Progenitor cell of endocrine pancreas (in vitro differentiated cells): Measurements from ENCODE around the gene AOX1. TPM values are rescaled to one million over a fixed set of nuclear protein-coding genes. Genes with fewer than 3 reads are reported as not detected.

Experiments used
- DNase-seq: peaks from one replicate; pipeline ENCODE4 v3.0.0; 2021; ENCODE audit warnings: low spot score; ENCODE audit not compliant: unreplicated experiment
- H3K27ac Mint-ChIP-seq: 2 replicates; pipeline ENCODE4 v1.8.0; 2021; ENCODE audit warnings: mild to moderate bottlenecking, moderate library complexity, mixed read lengths
- H3K27me3 Mint-ChIP-seq: 2 replicates; pipeline ENCODE4 v1.8.0; 2021; ENCODE audit warnings: mixed read lengths
- H3K36me3 Mint-ChIP-seq: 2 replicates; pipeline ENCODE4 v1.8.0; 2022; ENCODE audit warnings: mixed read lengths; ENCODE audit not compliant: insufficient read depth
- H3K4me1 Mint-ChIP-seq: 2 replicates; pipeline ENCODE4 v1.8.0; 2021; ENCODE audit warnings: low read depth, mixed read lengths
- H3K4me3 Mint-ChIP-seq: 2 replicates; pipeline ENCODE4 v1.8.0; 2021; ENCODE audit warnings: low read depth, mild to moderate bottlenecking, moderate library complexity, mixed read lengths
- H3K9me3 Mint-ChIP-seq: 2 replicates; pipeline ENCODE4 v1.8.0; 2021; ENCODE audit warnings: low read depth, mixed read lengths
- CTCF ChIP-seq: fragments of 200-600 bp; sonication (generic); IDR thresholded peaks from one replicate; pipeline ENCODE4 v1.5.0; 2021; ENCODE audit warnings: antibody characterized with exemption, mild to moderate bottlenecking; ENCODE audit not compliant: unreplicated experiment
- total RNA-seq: library from RNA; stranded (reverse); gene quantifications from 2 replicates; pipeline ENCODE4 v1.2.1, GENCODE V29; 2021

Gene AOX1
- total RNA-seq, 1 donor from 2014 or later, result 4.1 TPM

- no peak for DNase-seq
- TF ChIP-seq CTCF, result no peak
- Mint-ChIP-seq H3K4me1 (peaks cover 10% of the 10 kb centered on the region), H3K4me3 (no peak overlapping the region), H3K27me3 (no peaks in the 10 kb centered on the region), H3K27ac (no peak overlapping the region), H3K36me3 (no peaks in the 10 kb centered on the region), H3K9me3 (no peaks in the 10 kb centered on the region)
Measured at GRCh38 chr2:200620606-200621390, 35.0 kb downstream of the AOX1 start.

DNA sequence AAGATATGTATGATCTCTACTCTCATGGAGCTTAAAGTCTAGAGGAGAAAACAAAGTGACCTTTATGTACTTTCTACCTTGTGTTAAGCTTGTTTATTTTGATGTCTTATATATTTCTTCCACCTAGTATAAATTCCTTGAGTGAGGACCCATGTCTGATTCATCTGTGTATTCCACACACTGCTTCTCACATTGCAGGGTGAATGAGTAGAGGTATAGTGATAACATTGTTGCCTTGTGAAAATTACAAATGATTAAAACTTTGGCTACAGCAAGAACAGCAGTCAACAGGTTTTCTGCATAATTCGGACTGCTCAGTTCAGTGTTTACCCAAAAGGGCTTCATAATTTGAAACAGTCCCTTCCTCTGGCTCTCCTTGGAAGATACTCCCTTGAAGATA is 36.3 kb downstream of the AOX1 start:
- no peaks in the 10 kb centered on the region for H3K9me3 Mint-ChIP-seq
- DNase-seq, result no peak
- no peaks in the 10 kb centered on the region for H3K36me3 Mint-ChIP-seq
- TF ChIP-seq CTCF, result no peak
- no peaks in the 10 kb centered on the region for H3K27me3 Mint-ChIP-seq
- peaks cover 14% of the 10 kb centered on the region for H3K4me1 Mint-ChIP-seq
- H3K27ac Mint-ChIP-seq, result no peak overlapping the region
- H3K4me3 Mint-ChIP-seq, result no peak overlapping the region

DNA sequence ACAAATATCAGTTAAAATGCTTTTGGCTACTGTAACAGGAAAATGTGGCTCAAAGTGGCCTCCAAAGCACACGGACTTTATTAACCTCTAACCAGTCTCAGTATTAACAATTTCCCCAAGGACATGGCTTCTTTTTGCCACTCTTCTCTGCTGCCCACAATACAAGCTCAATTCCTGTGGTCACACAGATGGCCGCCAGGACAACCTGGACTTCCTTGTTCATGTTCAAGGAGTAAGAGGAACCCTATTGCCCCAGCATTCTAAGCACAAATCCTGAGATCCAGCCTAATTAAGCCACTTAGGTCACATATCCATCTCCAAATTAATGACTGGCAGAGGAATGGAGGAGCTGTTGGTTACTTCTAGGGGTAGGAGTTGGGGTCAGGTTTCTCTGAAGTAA is 38.2 kb downstream of the AOX1 start:
- no peaks in the 10 kb centered on the region for H3K9me3 Mint-ChIP-seq
- no peak overlapping the region for H3K27ac Mint-ChIP-seq
- no peak overlapping the region for H3K4me3 Mint-ChIP-seq
- no peaks in the 10 kb centered on the region for H3K27me3 Mint-ChIP-seq
- peaks cover 20% of the 10 kb centered on the region for H3K4me1 Mint-ChIP-seq
- no peaks in the 10 kb centered on the region for H3K36me3 Mint-ChIP-seq
- TF ChIP-seq CTCF, result no peak
- no peak for DNase-seq

DNA sequence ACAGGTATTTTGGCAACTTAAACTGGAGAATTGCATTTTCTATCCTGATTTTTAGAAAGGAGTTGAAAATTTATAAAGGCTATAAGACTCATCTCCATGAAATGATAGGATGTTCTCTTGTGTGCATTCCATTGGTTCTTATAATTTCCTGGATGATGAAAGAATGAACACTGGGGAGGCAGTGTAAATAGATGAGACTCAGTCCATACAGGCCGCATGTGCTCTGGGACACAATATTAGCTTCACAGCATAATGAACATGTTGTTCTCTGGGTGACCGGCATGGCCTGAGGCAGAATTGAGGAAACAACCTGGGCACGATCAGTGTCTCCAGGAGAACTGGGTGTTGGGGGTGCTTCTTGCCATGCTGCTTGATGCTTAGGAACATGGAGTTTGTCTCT is 38.8 kb downstream of the AOX1 start:
- Mint-ChIP-seq H3K27me3 (no peaks in the 10 kb centered on the region), H3K27ac (no peak overlapping the region), H3K9me3 (no peaks in the 10 kb centered on the region), H3K36me3 (no peaks in the 10 kb centered on the region), H3K4me1 (peaks cover 14% of the 10 kb centered on the region), H3K4me3 (no peak overlapping the region)
- no peak for TF ChIP-seq CTCF
- no peak for DNase-seq

- Mint-ChIP-seq H3K27me3 (no peaks in the 10 kb centered on the region), H3K27ac (no peak overlapping the region), H3K4me3 (no peak overlapping the region), H3K9me3 (no peaks in the 10 kb centered on the region), H3K4me1 (peaks cover 13% of the 10 kb centered on the region), H3K36me3 (no peaks in the 10 kb centered on the region)
- no peak for TF ChIP-seq CTCF
- no peak for DNase-seq
Measured at GRCh38 chr2:200625282-200625681, 39.5 kb downstream of the AOX1 start.
